Sigmoid colon (tissue), 4 donors: ENCODE data around the gene SNX5.
A peak's percentile ranks its signal among the peaks of the same experiment; 100 is the strongest.

Source experiments
- CTCF ChIP-seq, 4 experiments: fragments of 450-650 bp in 3 of 4; fragments of 200-600 bp in 1 of 4; IDR thresholded peaks; one replicate each; pipeline ENCODE4 v1.5.1; 2016 to 2019; ENCODE audit warnings: antibody characterized with exemption in 4 of 4, mild to moderate bottlenecking in 3 of 4, moderate library complexity in 2 of 4
- EP300 ChIP-seq, 4 donors: sonication (generic); formaldehyde crosslinking; IDR thresholded peaks; one replicate each; pipeline ENCODE4 v1.6.1; 2017; ENCODE audit warnings: antibody characterized with exemption in 4 of 4
- POLR2A ChIP-seq, 2 donors: fragments of 450-650 bp; IDR thresholded peaks; one replicate each; pipeline ENCODE4 v1.6.1; 2016; ENCODE audit warnings: antibody characterized with exemption in 2 of 2, mild to moderate bottlenecking in 2 of 2, moderate library complexity in 2 of 2
- POLR2AphosphoS5 ChIP-seq, 4 donors: sonication (generic); formaldehyde crosslinking; IDR thresholded peaks; one replicate each; pipeline ENCODE4 v1.6.1; 2017; ENCODE audit warnings: antibody characterized with exemption in 4 of 4

DNA sequence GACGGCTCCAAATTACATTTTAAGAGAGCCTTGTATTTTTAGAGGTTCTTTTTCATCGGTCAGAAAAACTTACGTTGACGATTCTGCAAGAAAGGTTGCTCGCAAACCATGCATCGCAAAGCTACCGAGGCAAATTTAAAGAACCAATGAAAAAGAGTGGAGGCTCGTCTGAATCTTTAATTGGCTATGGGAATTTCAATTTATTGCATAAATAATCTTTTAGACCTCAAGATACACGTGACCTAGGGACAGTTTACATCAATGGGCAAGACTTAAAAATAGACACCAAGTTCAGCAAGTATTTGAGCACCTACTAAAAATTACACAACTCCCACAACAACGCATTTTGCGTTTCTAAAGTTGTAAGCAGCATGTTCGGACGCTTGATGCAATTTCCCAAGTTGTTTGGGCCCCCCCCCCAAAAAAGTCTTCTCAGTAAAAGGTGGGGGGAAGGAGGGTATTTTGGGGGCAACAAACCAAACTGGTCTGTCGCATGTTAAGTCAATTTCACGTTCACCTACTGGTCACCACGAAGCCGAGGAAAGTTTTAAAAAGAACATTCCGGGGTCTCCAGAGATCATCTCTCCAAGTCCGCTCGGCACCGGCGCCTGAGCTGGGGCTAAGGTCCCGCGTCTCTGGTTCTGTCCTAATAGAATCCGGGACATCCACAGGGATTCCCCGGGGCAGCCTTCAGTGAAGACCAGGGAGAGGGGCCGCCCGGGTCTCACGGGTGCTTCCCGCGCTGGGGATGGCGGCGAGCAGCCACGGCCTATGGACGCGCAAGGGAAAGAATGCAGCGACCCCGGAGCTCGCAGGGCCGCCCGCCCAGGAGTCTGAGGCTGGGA lies 851 bp downstream of the SNX5 start:
- TF ChIP-seq CTCF (IDR thresholded peaks at IDR 0.05) (no peak), POLR2A (IDR thresholded peaks at IDR 0.05) (no peak), POLR2AphosphoS5 (IDR thresholded peaks at IDR 0.05) (peak in 1 of 4 donors; percentile 4), EP300 (IDR thresholded peaks at IDR 0.05) (no peak)
